Stimulated activated naive CD4-positive, alpha-beta T cell treated with Interleukin-2 at 50 U/mL for 16 hours (primary cell): ENCODE results near the gene BSN.

ENCODE experiments used
- DNase-seq: peaks from one replicate; lab custom pipeline; 2025; lab: John Stamatoyannopoulos, UW

BSN gene

GRCh38 chr3:49553692-49554632 lies at the start of gene BSN:
BSN (plus strand) TSS chr3:49554477; CDS start chr3:49554603, 126 bp downstream.
- DNase-seq, result peak; percentile 84

GRCh38 chr3:49506906-49507305 lies 47.4 kb upstream of the BSN start:
- DNase-seq, result no peak

- no peak for DNase-seq
Observed at GRCh38 chr3:49509028-49509561, 45.2 kb upstream of the BSN start.

GRCh38 chr3:49511639-49512038 lies 42.6 kb upstream of the BSN start:
- DNase-seq, result no peak

- DNase-seq, result no peak
Observed at GRCh38 chr3:49512781-49513355, 41.4 kb upstream of the BSN start.

- no peak for DNase-seq
Observed at GRCh38 chr3:49513494-49514124, 40.7 kb upstream of the BSN start.

- no peak for DNase-seq
Observed at GRCh38 chr3:49518016-49518415, 36.3 kb upstream of the BSN start.

GRCh38 chr3:49518441-49518840 lies 35.8 kb upstream of the BSN start:
- no peak for DNase-seq

- no peak for DNase-seq
Observed at GRCh38 chr3:49519296-49519695, 35.0 kb upstream of the BSN start.

- no peak for DNase-seq
Observed at GRCh38 chr3:49519916-49520385, 34.3 kb upstream of the BSN start.

GRCh38 chr3:49523756-49524747 lies 30.2 kb upstream of the BSN start:
- no peak for DNase-seq

- DNase-seq, result no peak
Observed at GRCh38 chr3:49529567-49529966, 24.7 kb upstream of the BSN start.

GRCh38 chr3:49530231-49530630 lies 24.0 kb upstream of the BSN start:
- no peak for DNase-seq

- DNase-seq, result no peak
Observed at GRCh38 chr3:49530701-49531100, 23.6 kb upstream of the BSN start.

GRCh38 chr3:49531218-49531617 lies 23.1 kb upstream of the BSN start:
- DNase-seq, result no peak

GRCh38 chr3:49531715-49532114 lies 22.6 kb upstream of the BSN start:
- DNase-seq, result no peak

- DNase-seq, result no peak
Observed at GRCh38 chr3:49533031-49533430, 21.2 kb upstream of the BSN start.

- DNase-seq, result no peak
Observed at GRCh38 chr3:49533786-49534519, 20.3 kb upstream of the BSN start.

- DNase-seq, result no peak
Observed at GRCh38 chr3:49534581-49535441, 19.5 kb upstream of the BSN start.
